ENCODE results near the gene PPM1L.

Gene PPM1L

GRCh38 chr3:160943996-160944395 lies 188.0 kb downstream of the PPM1L start:
- TF ChIP-seq CTCF (IDR thresholded peaks at IDR 0.05; ENCODE audit: low read length) (no peak), EZH2 (IDR thresholded peaks at IDR 0.05; ENCODE audit: borderline replicate concordance, low read length) (no peak)
- no peak overlapping the region for H3K4me3 ChIP-seq (ENCODE audit: low read depth, low read length, poor library complexity, severe bottlenecking)

GRCh38 chr3:160945336-160945735 lies 189.3 kb downstream of the PPM1L start:
- no peak overlapping the region for H3K4me3 ChIP-seq (ENCODE audit: low read depth, low read length, poor library complexity, severe bottlenecking)
- H3K4me1 ChIP-seq (ENCODE audit: insufficient read depth, low read length, severe bottlenecking), result no peaks in the 10 kb centered on the region
- no peak overlapping the region for H2AFZ ChIP-seq (ENCODE audit: low read length)
- no peaks in the 10 kb centered on the region for H3K27me3 ChIP-seq (ENCODE audit: insufficient read depth, low read length)
- H3K9me2 ChIP-seq (ENCODE audit: low read depth, low read length), result no peaks in the 10 kb centered on the region
- H3K9ac ChIP-seq (ENCODE audit: low read length), result no peak overlapping the region
- H3K27ac ChIP-seq (ENCODE audit: low read depth, low read length, poor library complexity, severe bottlenecking), result no peak overlapping the region
- no peaks in the 10 kb centered on the region for H3K79me2 ChIP-seq (ENCODE audit: insufficient read depth, low read length)
- no peaks in the 10 kb centered on the region for H4K20me1 ChIP-seq (ENCODE audit: insufficient read depth, low read length)
- TF ChIP-seq EZH2 (IDR thresholded peaks at IDR 0.05; ENCODE audit: borderline replicate concordance, low read length) (no peak), CTCF (IDR thresholded peaks at IDR 0.05; ENCODE audit: low read length) (no peak)
- no peaks in the 10 kb centered on the region for H3F3A ChIP-seq (ENCODE audit: insufficient read depth, low read length)
- no peaks in the 10 kb centered on the region for H3K9me3 ChIP-seq (ENCODE audit: low read length)
- H3K4me2 ChIP-seq (ENCODE audit: low read length), result no peak overlapping the region
- H3K36me3 ChIP-seq (ENCODE audit: insufficient read depth, low read length), result no peaks in the 10 kb centered on the region

More at GRCh38 chr3:160943996-160944395, 188.0 kb downstream of the PPM1L start:
- Histone ChIP-seq H3K9me2 (ENCODE audit: low read depth, low read length) (no peaks in the 10 kb centered on the region), H3K4me1 (ENCODE audit: insufficient read depth, low read length, severe bottlenecking) (no peaks in the 10 kb centered on the region), H3K36me3 (ENCODE audit: insufficient read depth, low read length) (no peaks in the 10 kb centered on the region), H3K9me3 (ENCODE audit: low read length) (no peaks in the 10 kb centered on the region), H2AFZ (ENCODE audit: low read length) (no peak overlapping the region), H3K9ac (ENCODE audit: low read length) (no peak overlapping the region), H3K27ac (ENCODE audit: low read depth, low read length, poor library complexity, severe bottlenecking) (no peak overlapping the region), H3K79me2 (ENCODE audit: insufficient read depth, low read length) (no peaks in the 10 kb centered on the region), H3K27me3 (ENCODE audit: insufficient read depth, low read length) (no peaks in the 10 kb centered on the region), H4K20me1 (ENCODE audit: insufficient read depth, low read length) (no peaks in the 10 kb centered on the region), H3K4me2 (ENCODE audit: low read length) (no peak overlapping the region), H3F3A (ENCODE audit: insufficient read depth, low read length) (no peaks in the 10 kb centered on the region)

DNA sequence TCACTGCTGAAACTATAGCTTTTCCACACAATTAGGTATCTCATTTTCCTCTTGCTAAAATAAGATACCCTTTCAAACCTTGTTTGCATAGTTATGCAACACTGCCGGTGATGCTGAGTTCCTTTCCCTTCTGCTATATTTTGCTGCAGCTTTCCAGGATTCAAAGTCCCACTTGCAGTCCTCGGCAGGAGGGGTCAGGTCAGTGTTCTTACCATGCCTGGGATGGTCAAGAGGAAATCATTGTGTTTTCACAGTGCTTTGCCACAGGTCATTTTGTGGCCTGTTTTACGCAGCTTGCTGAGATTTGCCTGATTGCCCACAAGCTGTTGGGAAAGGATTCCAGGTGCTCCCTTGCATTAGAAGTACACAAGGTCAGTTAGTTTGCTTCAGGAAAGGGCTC lies 192.2 kb downstream of the PPM1L start:
- TF ChIP-seq CTCF (IDR thresholded peaks at IDR 0.05; ENCODE audit: low read length) (no peak), EZH2 (IDR thresholded peaks at IDR 0.05; ENCODE audit: borderline replicate concordance, low read length) (no peak)
- H3K4me1 ChIP-seq (ENCODE audit: insufficient read depth, low read length, severe bottlenecking), result no peaks in the 10 kb centered on the region
- no peak overlapping the region for H3K27ac ChIP-seq (ENCODE audit: low read depth, low read length, poor library complexity, severe bottlenecking)
- no peaks in the 10 kb centered on the region for H3K27me3 ChIP-seq (ENCODE audit: insufficient read depth, low read length)
- H3K4me2 ChIP-seq (ENCODE audit: low read length), result no peak overlapping the region
- H3K9me2 ChIP-seq (ENCODE audit: low read depth, low read length), result no peaks in the 10 kb centered on the region
- H3F3A ChIP-seq (ENCODE audit: insufficient read depth, low read length), result no peaks in the 10 kb centered on the region
- H4K20me1 ChIP-seq (ENCODE audit: insufficient read depth, low read length), result no peaks in the 10 kb centered on the region
- no peaks in the 10 kb centered on the region for H3K9me3 ChIP-seq (ENCODE audit: low read length)
- no peak overlapping the region for H2AFZ ChIP-seq (ENCODE audit: low read length)
- H3K36me3 ChIP-seq (ENCODE audit: insufficient read depth, low read length), result no peaks in the 10 kb centered on the region
- no peaks in the 10 kb centered on the region for H3K79me2 ChIP-seq (ENCODE audit: insufficient read depth, low read length)
- no peak overlapping the region for H3K9ac ChIP-seq (ENCODE audit: low read length)
- no peak overlapping the region for H3K4me3 ChIP-seq (ENCODE audit: low read depth, low read length, poor library complexity, severe bottlenecking)
